ENCODE data around the gene ACAA2.
A peak's percentile ranks its signal among the peaks of the same experiment; 100 is the strongest.

ACAA2 gene, protein sequence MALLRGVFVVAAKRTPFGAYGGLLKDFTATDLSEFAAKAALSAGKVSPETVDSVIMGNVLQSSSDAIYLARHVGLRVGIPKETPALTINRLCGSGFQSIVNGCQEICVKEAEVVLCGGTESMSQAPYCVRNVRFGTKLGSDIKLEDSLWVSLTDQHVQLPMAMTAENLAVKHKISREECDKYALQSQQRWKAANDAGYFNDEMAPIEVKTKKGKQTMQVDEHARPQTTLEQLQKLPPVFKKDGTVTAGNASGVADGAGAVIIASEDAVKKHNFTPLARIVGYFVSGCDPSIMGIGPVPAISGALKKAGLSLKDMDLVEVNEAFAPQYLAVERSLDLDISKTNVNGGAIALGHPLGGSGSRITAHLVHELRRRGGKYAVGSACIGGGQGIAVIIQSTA
- total RNA-seq: 15.4 to 29.2 (median 23.5) reads per million in 3 experiments

GRCh38 chr18:49813319-49814146, at the start of gene ACAA2:
Gene ACAA2, minus strand, starts transcription at chr18:49813533. Its CDS starts 49 bp downstream, at chr18:49813484.
- peak; percentile 71 for DNase-seq

DNA sequence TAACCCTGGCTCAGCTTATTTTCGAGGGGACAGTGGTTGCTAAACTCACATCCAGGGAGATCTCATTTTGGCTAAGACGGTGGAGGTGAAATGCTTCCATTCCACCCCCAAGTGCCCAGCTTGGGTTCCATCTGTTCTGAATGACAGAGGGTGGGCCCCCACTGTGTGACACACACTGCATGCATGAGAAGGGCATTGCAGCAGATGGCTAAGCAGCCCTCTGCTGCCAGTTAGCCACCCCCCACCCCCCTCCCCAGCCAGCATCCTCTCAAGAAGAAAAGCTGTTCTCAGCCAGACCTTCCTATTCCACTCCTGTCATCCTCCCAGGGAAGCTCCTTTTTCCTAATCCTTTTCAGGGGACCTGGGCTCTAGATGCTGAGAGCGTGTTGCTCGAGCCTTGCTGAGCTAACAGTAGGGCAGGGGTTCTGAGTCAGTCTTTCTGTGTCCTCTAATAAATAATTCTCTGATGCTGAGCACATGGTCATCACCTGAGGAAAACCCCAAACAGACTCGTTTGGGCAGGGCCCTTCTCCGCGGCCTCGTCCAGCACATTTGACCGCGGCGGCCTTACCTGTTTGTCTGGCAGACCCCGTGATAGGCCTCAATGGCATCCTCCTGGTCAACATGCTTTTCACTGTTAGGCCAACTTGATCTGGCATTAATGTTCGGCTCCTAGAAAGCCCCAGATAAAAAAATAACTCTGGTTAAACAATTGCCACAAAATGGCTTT, 49.5 kb upstream of the ACAA2 start:
- no peak for DNase-seq

- DNase-seq: no peak
Observed at GRCh38 chr18:49861659-49862058, 48.3 kb upstream of the ACAA2 start.

GRCh38 chr18:49859725-49860124, 46.4 kb upstream of the ACAA2 start:
- no peak for DNase-seq

- DNase-seq: no peak
Observed at GRCh38 chr18:49859021-49859359, 45.7 kb upstream of the ACAA2 start.

DNA sequence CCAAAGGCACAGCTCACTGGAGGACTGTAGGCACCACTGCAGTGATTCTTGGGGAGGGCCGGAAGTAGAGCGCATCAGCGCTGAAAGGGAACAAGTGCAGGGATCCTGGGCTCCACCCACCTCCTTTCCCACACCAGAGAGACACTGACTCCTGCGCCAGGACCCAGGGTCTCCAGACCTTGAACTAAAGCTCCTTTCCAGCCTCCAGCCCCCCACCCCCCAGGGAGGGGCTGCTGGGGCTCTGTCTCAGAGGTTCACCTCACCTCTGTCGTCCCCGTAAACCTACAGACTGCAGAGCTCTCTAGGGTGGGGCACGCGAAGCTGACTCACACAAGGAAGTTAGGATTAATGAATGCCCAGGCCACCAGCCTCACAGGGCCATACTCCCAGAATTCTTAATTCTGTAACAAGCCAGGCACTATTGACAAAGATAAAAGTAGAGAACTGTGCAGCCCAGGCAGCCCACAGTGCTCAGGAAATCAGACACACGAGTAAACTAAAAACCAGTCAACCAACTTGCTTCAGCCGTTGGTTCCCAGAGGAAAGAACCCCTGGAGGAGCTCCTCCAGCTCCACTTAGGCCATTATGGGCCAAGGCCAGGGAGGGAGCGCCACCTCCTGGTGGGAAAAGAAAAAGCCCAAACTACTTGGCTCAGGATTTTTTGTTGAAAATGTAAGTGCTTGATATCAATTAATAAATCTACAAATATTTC, 45.1 kb upstream of the ACAA2 start:
- peak; percentile 30 for DNase-seq

DNA sequence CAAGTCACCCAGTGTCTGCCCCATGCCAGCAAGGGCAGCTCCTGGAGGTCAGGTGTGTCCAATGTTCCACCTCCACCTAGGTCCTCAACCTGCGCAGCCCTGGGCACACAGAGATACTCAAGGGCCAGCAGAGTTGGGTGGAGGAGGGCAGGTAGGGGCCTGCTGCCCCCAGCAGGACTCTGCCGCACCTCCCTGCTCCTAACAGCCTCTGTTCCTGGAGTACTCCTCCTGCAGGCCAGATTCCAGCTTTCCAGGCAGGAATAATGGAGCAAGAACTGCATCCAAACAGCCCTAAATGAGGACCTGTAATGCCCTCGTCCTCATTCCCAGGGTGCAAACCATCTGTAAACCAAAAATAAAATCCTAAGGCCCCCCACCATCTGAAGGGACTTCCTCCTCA, 44.4 kb upstream of the ACAA2 start:
- DNase-seq: no peak

- DNase-seq: no peak
Observed at GRCh38 chr18:49856496-49856895, 43.2 kb upstream of the ACAA2 start.

GRCh38 chr18:49855711-49856415, 42.5 kb upstream of the ACAA2 start:
- DNase-seq: no peak

DNA sequence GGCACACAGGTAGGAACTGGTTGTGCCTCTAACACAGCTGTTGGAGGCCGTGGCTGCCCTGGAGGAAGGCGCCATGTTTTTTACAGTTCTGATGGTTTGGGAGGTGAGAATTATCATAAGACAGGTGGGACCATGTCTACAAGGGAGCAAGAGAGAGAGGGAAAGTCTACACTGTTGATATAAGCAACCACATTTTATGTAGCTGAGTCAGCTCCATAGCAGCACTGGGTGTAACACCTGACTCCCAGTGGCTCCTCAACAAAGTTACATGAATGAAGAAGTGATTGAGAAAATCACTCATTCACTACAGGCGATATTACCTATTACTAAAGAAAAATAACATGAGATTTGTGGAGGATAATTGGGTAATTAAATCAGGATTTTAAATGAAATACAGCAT, 41.3 kb upstream of the ACAA2 start:
- no peak for DNase-seq

DNA sequence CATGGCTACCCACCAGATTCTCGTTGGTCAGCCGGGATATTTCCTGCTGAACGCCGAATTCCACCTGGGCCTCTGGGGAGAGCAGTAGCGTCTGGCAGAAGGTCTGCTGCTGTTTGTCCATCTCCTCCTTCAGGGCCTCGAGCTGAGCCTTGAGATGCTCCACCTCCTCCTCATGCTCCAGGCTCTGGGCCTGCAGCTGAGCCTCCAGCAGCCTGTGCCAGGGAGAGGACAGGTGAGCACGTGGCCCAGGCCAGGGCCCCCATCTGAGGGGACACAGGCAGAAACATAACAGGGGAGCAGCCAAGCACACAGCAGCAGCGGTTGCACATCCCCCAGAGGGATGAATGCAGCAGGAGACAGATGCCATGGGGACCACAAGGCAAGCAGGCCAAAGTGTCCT, 40.1 kb upstream of the ACAA2 start:
- DNase-seq: no peak

DNA sequence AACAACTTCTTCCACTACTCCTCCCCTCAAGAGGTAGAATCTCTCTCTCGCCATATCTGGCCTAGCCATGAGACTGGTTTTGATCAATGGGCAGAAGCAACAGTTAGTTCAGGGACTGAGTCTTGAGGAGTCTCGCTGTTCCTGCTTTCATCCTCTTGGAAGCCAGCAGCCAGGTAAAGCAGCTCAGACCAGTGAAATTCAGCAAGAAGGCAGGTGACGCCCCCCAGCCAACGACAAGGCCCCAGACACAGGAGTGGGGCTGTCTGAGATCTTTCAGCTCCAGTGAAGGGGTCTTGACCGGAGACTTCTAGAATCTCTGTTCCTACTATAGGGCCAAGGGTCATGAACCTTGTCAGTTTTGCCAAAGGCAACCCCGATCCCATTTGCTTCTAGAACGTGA, 39.7 kb upstream of the ACAA2 start:
- DNase-seq: no peak

DNA sequence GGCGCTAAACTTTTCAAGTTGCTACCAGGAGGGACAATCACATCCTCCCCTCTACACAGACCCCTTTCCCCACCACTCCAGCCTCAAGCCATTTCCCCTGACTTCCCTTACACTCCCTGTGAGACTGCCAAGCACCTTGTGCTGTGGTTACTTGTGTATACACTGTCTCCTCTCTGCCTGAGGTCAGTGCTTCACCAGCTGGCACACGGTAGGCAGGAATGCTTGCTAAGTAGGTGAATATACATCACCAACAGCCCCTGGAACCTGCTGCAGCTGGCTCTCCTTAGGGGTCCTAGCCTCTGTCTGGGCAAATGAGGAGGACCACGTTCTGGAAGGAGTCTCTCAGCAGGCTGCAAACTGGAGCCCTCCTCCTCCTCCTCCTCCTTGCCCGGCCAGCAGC, 38.3 kb upstream of the ACAA2 start:
- no peak for DNase-seq

DNA sequence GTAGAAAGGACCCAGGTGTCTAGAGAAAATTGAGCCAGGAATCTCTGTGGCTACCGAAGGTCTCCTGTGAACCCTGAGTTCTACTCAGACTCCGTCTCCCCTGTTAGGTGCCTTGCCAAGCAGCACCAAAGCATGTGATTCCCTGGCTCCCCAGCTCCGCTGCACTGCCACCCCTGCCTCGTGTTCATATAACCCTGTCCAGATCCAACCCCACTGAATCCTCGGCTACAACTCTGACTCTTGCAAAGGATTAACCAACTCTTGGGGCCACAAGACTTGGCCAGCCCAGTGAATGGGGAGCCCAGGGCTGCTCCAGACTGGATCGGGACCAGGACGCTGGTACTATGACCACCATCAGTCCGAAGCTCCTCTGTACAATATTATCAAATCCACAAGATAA, 37.3 kb upstream of the ACAA2 start:
- no peak for DNase-seq

- DNase-seq: no peak
Observed at GRCh38 chr18:49849331-49850217, 36.2 kb upstream of the ACAA2 start.

GRCh38 chr18:49848115-49848514, 34.8 kb upstream of the ACAA2 start:
- no peak for DNase-seq

DNA sequence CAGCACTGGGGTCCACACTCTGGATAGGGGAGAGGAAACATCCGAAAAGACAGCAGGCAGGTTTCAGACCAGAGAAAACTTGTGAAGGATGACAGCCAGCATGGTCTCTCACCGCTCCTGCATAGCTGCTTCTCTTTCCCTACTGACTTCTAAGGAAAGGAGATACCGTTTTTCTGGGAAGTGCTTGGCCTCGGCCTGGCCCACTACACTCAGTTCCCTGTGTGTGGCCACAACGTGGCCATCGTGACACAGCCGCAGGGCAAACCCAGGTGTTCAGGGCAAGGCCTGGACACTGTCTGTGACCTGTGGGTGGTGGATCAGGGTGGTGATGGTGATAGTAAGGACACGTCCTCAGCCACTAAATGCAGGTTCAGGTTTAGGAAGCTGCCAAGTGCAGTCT, 34.2 kb upstream of the ACAA2 start:
- no peak for DNase-seq

- no peak for DNase-seq
Observed at GRCh38 chr18:49846718-49847470, 33.6 kb upstream of the ACAA2 start.

DNA sequence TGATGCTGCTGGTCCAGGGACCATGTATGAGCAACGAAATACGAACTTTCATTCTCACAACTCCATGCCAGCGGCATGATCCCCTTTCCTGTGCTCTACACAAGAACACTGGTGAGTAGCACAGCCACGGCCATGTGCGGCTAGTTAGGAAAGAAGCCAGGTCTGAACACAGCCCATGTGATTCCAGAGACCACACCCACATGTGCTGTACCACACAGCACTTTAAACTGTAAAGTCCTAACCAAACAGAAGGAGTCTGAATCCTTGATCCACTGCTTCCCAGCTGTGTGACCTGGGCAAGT, 33.0 kb upstream of the ACAA2 start:
- no peak for DNase-seq

GRCh38 chr18:49845629-49846360, 32.5 kb upstream of the ACAA2 start:
- DNase-seq: no peak
